Gastrocnemius medialis (tissue), 4 donors: ENCODE results near the gene ATP2B1. TPM values are rescaled to one million over a fixed set of nuclear protein-coding genes. Genes with fewer than 3 reads are reported as not detected.

ENCODE experiments used
- ATAC-seq, 2 donors: fragments of 150-250 bp; one replicate each; pipeline ENCODE4 v1.9.1; 2016
- DNase-seq, 2 donors: peaks; one replicate each; pipeline ENCODE4 v3.0.0-alpha.2; 2019
- H3K27ac ChIP-seq, 4 donors: fragments of 200-600 bp; sonication (generic); 1 replicate in 1 of 4; 2 replicates in 3 of 4; pipeline ENCODE4 v1.5.1; 2016 to 2018; ENCODE audit warnings: mild to moderate bottlenecking in 2 of 4, moderate library complexity in 1 of 4
- H3K27me3 ChIP-seq, 3 donors: fragments of 200-600 bp; sonication (generic) in 2 of 3; 1 replicate in 1 of 3; 2 replicates in 2 of 3; pipeline versions ENCODE4 v1.5.1 to v1.6.0; 2016 to 2019; ENCODE audit warnings: mild to moderate bottlenecking in 1 of 3, moderate library complexity in 1 of 3
- H3K36me3 ChIP-seq, 2 donors: fragments of 200-600 bp; sonication (generic) in 1 of 2; one replicate each; pipeline ENCODE4 v1.5.1; 2017 to 2018
- H3K4me1 ChIP-seq, 2 donors: fragments of 200-600 bp; sonication (generic) in 1 of 2; one replicate each; pipeline ENCODE4 v1.5.1; 2016 to 2017; ENCODE audit warnings: mild to moderate bottlenecking in 2 of 2
- H3K4me3 ChIP-seq, 4 donors: fragments of 200-600 bp; sonication (generic) in 3 of 4; 1 replicate in 1 of 4; 2 replicates in 3 of 4; pipeline ENCODE4 v1.5.1; 2016 to 2019; ENCODE audit warnings: mild to moderate bottlenecking in 2 of 4
- H3K9me3 ChIP-seq, 3 donors: fragments of 200-600 bp; sonication (generic) in 2 of 3; 1 replicate in 1 of 3; 2 replicates in 2 of 3; pipeline ENCODE4 v1.5.1; 2016 to 2019
- CTCF ChIP-seq, 5 experiments: fragments of 450-650 bp in 3 of 5; fragments of 200-600 bp in 2 of 5; sonication (generic) in 2 of 5; IDR thresholded peaks in 4 of 5; conservative IDR thresholded peaks in 1 of 5; 1 replicate in 4 of 5; 2 replicates in 1 of 5; pipeline ENCODE4 v1.5.1; 2016 to 2019; ENCODE audit warnings: antibody characterized with exemption in 5 of 5, mild to moderate bottlenecking in 3 of 5, moderate library complexity in 3 of 5
- POLR2A ChIP-seq, 2 donors: fragments of 450-650 bp; IDR thresholded peaks; one replicate each; pipeline ENCODE4 v1.6.1; 2017; ENCODE audit warnings: antibody characterized with exemption in 2 of 2, mild to moderate bottlenecking in 2 of 2, moderate library complexity in 2 of 2
- in situ Hi-C, 4 donors: fragments of 200-750 bp; cut with MboI; loops; one replicate each; pipeline versions ENCODE4 v1.15.0 to v1.8.0; 2017; ENCODE audit warnings: low sequenced_read_pairs in 4 of 4
- intact Hi-C: fragments of 100-400 bp; cut with DNase I; formaldehyde crosslinking; loops from one replicate; pipeline ENCODE4 v1.15.1; 2023; ENCODE audit warnings: low total_unique reads
- total RNA-seq, 4 donors: library from RNA; depleted of rRNA; stranded (reverse); fragments of >200 nt; gene quantifications; one replicate each; pipeline versions ENCODE4 v1.1.0 to v1.2.3, GENCODE V29; 2016

Gene ATP2B1
- total RNA-seq, 4 donors from 2014 or later = 32.9 to 52.8 (median 47.1) TPM

GRCh38 chr12:89573051-89573810 lies 135.4 kb downstream of the ATP2B1 start:
- H3K4me1 ChIP-seq = peaks cover 0 to 5% of the 10 kb centered on the region in 2 donors
- in situ Hi-C loops = no loop called here
- DNase-seq = no peak
- no peaks in the 10 kb centered on the region for H3K36me3 ChIP-seq
- intact Hi-C loops = no loop called here
- H3K27ac ChIP-seq = no peak overlapping the region
- no peaks in the 10 kb centered on the region for H3K27me3 ChIP-seq
- no peak for ATAC-seq
- H3K9me3 ChIP-seq = no peaks in the 10 kb centered on the region
- no peak overlapping the region for H3K4me3 ChIP-seq
- TF ChIP-seq CTCF (IDR thresholded peaks at IDR 0.05 in 4 of 5, conservative IDR thresholded peaks at IDR 0.05 in 1 of 5) (no peak), POLR2A (IDR thresholded peaks at IDR 0.05) (no peak)

GRCh38 chr12:89571491-89572195 lies 137.0 kb downstream of the ATP2B1 start:
- in situ Hi-C loops = no loop called here
- Histone ChIP-seq H3K27ac (no peak overlapping the region), H3K4me3 (no peak overlapping the region), H3K4me1 (peaks cover 0 to 5% of the 10 kb centered on the region in 2 donors), H3K9me3 (no peaks in the 10 kb centered on the region), H3K36me3 (no peaks in the 10 kb centered on the region), H3K27me3 (no peaks in the 10 kb centered on the region)
- intact Hi-C loops = no loop called here
- ATAC-seq (no peak), DNase-seq (no peak)
- TF ChIP-seq POLR2A (IDR thresholded peaks at IDR 0.05) (no peak), CTCF (IDR thresholded peaks at IDR 0.05 in 4 of 5, conservative IDR thresholded peaks at IDR 0.05 in 1 of 5) (no peak)

- no peak for ATAC-seq
- no peak for DNase-seq
- intact Hi-C loops = no loop called here
- Histone ChIP-seq H3K27me3 (no peaks in the 10 kb centered on the region), H3K4me1 (no peaks in the 10 kb centered on the region), H3K27ac (no peak overlapping the region), H3K4me3 (no peak overlapping the region), H3K36me3 (no peaks in the 10 kb centered on the region), H3K9me3 (no peaks in the 10 kb centered on the region)
- in situ Hi-C loops = no loop called here
- no peak for TF ChIP-seq POLR2A (IDR thresholded peaks at IDR 0.05)
- TF ChIP-seq CTCF (IDR thresholded peaks at IDR 0.05 in 4 of 5, conservative IDR thresholded peaks at IDR 0.05 in 1 of 5) = no peak
Observed at GRCh38 chr12:89568484-89568883, 140.2 kb downstream of the ATP2B1 start.

GRCh38 chr12:89567691-89568239 lies 140.9 kb downstream of the ATP2B1 start:
- H3K4me3 ChIP-seq = no peak overlapping the region
- intact Hi-C loops (no loop called here), in situ Hi-C loops (no loop called here)
- ATAC-seq (no peak), DNase-seq (no peak)
- TF ChIP-seq POLR2A (IDR thresholded peaks at IDR 0.05) = no peak
- no peak for TF ChIP-seq CTCF (IDR thresholded peaks at IDR 0.05 in 4 of 5, conservative IDR thresholded peaks at IDR 0.05 in 1 of 5)
- no peaks in the 10 kb centered on the region for H3K27me3 ChIP-seq
- H3K27ac ChIP-seq = no peak overlapping the region
- H3K9me3 ChIP-seq = no peaks in the 10 kb centered on the region
- H3K4me1 ChIP-seq = no peaks in the 10 kb centered on the region
- H3K36me3 ChIP-seq = no peaks in the 10 kb centered on the region
